HG03439 (cell line): ENCODE data around the gene CSTF1.
A peak's percentile ranks its signal among the peaks of the same experiment; 100 is the strongest.

Source experiments
- ATAC-seq: cut with Tn5 transposase; IDR thresholded peaks from one replicate; pipeline ENCODE4 v1.9.1; 2021; ENCODE audit warnings: mild to moderate bottlenecking, moderate library complexity; ENCODE audit not compliant: unreplicated experiment

The CSTF1 gene

DNA sequence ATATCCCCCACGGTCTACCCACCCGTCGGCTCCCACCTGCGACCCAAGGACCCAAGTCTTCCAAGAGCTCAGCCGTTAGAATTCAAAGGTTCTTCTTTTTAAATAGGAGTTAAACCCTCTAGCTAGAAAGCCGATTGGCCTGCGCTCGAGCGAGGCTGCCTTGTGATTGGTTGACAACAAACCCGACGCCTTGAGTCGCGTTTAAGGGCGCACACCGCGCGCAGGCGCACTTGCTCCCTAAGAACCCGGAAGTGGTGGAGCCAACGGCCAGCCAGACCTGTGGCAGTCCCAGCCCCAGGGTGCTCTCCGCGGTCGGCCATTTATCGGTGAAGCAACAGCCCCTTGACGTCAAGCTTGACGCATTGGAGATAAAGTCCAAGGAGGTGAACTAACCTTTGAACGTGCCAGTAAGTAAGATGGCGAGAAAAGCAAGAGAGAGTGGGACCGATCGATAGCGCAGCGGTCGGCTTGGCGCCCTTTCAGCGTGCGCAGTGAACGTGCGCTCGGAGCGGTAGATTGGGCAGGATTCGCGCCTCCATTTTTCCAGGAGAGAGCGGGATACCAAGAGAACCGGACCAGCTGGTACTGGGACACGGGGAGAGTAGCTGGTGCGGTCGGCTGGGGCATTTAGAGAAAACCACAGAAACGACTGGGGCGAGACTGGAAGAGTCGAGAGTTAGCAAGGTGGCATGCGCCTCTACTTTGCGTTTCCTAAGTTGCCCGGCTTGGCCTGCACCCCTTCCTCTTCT is at the start of gene CSTF1, which contains the start of gene AURKA:
Gene CSTF1, plus strand, starts transcription at position 514 of the 749 bp plus-strand sequence. CDS start 2,908 bp downstream, outside the sequence.
Gene AURKA, minus strand, starts transcription at position 84 of the 749 bp plus-strand sequence. CDS start 4,018 bp downstream, outside the sequence.
- ATAC-seq, result peak; percentile 93

GRCh38 chr20:56342783-56343182 is 49.7 kb upstream of the CSTF1 start:
- ATAC-seq, result no peak

DNA sequence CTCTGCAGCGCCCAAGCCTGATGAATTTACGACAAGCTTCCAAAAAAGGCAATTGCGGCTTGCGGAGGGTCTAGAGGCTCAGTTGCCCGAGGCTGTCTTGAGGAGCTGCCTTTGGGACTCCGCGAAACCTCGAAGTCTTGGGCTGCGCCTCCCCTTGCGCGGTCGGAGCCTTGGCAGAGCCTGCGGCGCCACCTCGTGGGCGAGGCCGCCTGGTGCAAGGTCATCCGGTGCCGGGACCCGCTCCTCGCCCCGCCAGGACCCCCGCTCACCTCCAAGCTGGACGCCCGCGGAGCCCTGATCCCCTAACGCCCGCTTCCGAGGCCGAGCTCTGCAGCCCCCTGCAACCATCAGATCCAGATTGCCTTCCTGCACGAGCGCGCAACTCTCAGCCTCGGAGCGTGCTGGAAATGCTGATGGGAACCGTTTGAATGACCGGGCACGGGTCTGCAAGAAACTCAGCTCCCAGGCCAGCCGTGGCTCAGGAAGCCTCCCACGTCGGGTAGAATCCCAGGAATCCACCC is 48.5 kb upstream of the CSTF1 start:
- peak; percentile 53 for ATAC-seq

- ATAC-seq, result no peak
Measured at GRCh38 chr20:56345911-56346310, 46.5 kb upstream of the CSTF1 start.

GRCh38 chr20:56347628-56348304 is 44.7 kb upstream of the CSTF1 start:
- no peak for ATAC-seq

GRCh38 chr20:56348305-56348693 is 44.1 kb upstream of the CSTF1 start:
- no peak for ATAC-seq

DNA sequence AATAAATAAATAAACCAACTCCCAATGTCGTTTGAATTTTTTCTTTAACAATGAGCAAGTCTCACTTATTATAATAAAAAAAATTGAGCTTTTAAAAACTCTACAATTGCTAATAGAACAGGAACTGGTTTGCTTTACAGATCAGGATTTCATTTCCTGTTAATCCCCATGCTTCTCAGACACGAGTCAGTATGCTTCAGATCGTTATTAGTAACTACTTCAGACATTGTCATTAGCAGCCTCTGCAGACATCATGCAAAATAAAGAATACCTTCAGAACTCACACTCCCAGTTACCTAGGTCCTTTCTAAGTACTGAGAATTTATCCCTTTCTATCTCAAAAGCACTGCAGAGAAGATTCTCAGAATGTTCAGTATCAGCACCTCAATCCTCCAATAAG is 43.7 kb upstream of the CSTF1 start:
- no peak for ATAC-seq

- ATAC-seq, result no peak
Measured at GRCh38 chr20:56350842-56351241, 41.6 kb upstream of the CSTF1 start.

- ATAC-seq, result no peak
Measured at GRCh38 chr20:56352345-56353055, 39.9 kb upstream of the CSTF1 start.

DNA sequence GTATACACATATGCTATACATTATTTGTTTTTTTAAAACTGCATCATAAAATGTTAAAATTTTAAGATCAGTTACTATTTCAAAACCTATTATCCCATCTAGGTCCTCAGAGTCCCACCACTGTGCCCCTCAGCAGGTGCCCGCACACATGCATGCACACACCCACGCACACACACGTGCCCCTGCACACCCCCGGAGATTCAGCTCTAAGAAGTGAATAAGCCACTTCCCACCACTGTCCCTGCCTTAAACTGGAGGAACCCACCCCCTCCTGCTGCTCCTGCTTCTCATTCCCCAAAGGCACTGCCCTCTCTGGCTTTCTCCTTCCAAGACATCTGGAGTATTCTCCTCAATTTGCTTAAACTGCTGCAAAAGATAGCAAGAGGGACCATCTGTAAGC is 39.1 kb upstream of the CSTF1 start:
- no peak for ATAC-seq

GRCh38 chr20:56358070-56358469 is 34.4 kb upstream of the CSTF1 start:
- ATAC-seq, result no peak

- peak; percentile 95 for ATAC-seq
Measured at GRCh38 chr20:56358600-56359211, 33.7 kb upstream of the CSTF1 start, which contains the start of gene FAM210B. Gene FAM210B, plus strand, starts transcription at chr20:56358974. Its CDS starts 32 bp downstream, at chr20:56359006.

- peak; percentile 11 for ATAC-seq
Measured at GRCh38 chr20:56359212-56360132, 33.0 kb upstream of the CSTF1 start.

- ATAC-seq, result no peak
Measured at GRCh38 chr20:56360133-56360907, 32.1 kb upstream of the CSTF1 start.

GRCh38 chr20:56360908-56361205 is 31.6 kb upstream of the CSTF1 start:
- no peak for ATAC-seq

DNA sequence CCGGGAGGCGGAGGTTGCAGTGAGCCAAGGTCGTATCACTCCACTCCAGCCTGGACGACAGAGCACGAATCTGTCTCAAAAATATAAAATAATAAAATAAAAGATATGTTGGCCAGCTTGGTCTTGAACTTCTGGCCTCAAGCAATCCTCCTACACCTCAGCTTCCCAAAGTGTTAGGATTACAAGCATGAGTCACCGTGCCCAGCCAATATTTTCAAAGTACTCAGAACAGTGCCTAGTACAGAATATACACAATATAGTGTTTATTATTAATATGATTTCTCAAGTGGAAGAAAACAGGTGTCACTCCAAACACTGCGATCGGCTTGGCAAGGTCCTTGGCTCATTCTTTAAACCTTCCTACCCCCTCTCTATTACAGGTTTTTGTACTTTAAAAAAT is 30.5 kb upstream of the CSTF1 start:
- no peak for ATAC-seq

- ATAC-seq, result no peak
Measured at GRCh38 chr20:56362833-56363413, 29.5 kb upstream of the CSTF1 start.

GRCh38 chr20:56363491-56363890 is 29.0 kb upstream of the CSTF1 start:
- no peak for ATAC-seq
